Measurements from ENCODE around the gene GNPTG. TPM values are rescaled to one million over a fixed set of nuclear protein-coding genes. Genes with fewer than 3 reads are reported as not detected.

Gene GNPTG
- total RNA-seq, 2 donors from 2014 or later = 57.6 to 61.8 TPM

DNA sequence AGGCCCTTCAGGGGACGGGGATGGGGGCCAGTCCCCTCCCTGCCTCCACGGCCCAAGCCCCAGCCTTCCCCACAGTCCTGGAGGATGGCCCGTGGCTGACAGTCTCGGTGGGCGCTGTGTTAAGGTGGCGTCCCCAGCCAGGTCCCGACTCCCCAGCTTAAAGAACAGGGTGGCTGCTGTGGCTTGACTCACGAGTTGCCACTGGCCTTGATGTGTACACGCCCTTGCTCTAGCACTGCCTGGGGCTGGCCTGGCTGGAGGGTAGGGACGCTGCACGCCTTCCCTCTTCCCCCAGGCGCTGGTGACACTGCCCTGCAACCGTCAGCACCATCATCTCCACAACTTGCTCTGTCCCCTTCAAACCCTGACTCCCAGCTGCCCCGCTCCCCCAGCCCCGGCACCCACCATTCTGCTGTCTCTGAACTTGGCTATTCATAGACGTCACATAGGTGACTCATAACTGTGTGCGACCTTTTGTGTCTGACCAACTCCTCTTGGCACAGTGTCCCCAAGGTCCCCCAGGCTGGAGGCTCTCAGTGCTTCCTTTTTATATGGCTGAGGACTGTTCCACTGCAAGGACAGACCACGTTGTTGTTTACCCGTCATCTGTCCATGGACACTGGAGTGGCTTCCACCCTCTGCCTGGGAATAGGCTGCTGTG, 6.3 kb downstream of the GNPTG start:
- DNase-seq (no peak), ATAC-seq (peak; percentile 23)
- intact Hi-C loops (cut with DNase I, micrococcal nuclease) = no loop called here

- DNase-seq (no peak), ATAC-seq (no peak)
- intact Hi-C loops (cut with DNase I, micrococcal nuclease) = no loop called here
Observed at GRCh38 chr16:1361685-1362360, 10.1 kb downstream of the GNPTG start.

DNA sequence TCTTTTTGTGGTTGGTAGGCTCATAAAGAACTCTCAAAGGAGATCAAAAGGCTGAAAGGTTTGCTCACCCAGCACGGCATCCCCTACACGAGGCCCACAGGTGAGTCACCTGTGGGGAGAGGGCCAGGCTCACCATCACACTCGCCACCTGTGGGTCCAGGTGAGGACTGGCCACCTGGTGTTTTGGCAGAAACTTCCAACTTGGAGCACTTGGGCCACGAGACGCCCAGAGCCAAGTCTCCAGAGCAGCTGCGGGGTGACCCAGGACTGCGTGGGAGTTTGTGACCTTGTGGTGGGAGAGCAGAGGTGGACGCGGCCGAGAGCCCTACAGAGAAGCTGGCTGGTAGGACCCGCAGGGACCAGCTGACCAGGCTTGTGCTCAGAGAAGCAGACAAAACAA, 11.1 kb downstream of the GNPTG start:
- DNase-seq = no peak
- ATAC-seq = no peak
- intact Hi-C loops (cut with DNase I, micrococcal nuclease) = no loop called here

DNA sequence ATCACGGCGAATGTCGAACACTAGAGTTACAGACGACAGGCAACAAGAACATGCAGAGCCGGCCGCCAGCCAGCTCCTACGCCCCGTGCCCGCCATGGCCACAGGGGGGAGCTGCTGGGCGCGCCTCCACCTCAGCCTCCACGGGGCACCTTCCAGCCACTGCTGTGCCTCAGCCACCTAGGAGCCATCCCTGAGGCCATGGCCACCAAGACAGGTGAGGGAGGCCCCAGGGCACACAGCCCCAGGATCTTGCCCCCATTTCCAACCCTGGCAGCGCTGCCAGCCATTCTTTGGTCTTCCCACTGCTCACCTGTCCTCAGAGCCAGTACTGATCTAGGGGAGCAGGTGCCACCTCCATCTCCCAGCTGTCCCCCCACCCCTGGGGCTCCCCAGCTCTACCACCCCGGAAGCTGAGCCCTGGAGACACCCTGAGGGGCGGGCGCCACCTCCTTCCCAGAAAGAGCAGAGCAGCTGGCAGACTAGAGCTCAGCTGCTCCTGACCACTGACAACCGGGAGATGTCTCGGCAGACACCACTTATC, 11.8 kb downstream of the GNPTG start:
- peak; percentile 94 for ATAC-seq
- peak in 1 of 2 donors; percentile 77 for DNase-seq
- intact Hi-C loops (cut with DNase I, micrococcal nuclease) = no loop called here

DNA sequence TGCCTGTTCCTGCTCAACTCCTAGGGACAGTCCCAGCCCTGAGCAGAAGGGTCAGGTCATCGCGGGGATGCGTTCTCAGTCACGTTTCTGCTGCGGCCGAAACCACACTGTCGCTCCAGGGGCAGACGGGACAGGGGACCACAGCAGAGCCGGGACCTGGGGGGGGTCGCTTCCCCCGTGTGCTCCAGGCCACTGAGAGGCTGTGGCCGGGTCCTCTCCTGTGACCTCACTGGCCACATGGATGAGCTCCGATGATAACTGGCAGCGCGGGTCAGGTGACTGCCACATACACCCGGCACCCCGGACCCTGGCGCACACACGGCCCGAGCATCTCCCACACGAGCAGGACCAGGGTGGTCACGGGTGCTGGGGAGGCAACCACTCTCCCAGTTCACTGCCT, 12.8 kb downstream of the GNPTG start:
- DNase-seq (no peak), ATAC-seq (no peak)
- intact Hi-C loops (cut with DNase I, micrococcal nuclease) = no loop called here

GRCh38 chr16:1366060-1366711, 14.5 kb downstream of the GNPTG start:
- intact Hi-C loops (cut with DNase I, micrococcal nuclease) = no loop called here
- DNase-seq = no peak
- ATAC-seq = no peak

DNA sequence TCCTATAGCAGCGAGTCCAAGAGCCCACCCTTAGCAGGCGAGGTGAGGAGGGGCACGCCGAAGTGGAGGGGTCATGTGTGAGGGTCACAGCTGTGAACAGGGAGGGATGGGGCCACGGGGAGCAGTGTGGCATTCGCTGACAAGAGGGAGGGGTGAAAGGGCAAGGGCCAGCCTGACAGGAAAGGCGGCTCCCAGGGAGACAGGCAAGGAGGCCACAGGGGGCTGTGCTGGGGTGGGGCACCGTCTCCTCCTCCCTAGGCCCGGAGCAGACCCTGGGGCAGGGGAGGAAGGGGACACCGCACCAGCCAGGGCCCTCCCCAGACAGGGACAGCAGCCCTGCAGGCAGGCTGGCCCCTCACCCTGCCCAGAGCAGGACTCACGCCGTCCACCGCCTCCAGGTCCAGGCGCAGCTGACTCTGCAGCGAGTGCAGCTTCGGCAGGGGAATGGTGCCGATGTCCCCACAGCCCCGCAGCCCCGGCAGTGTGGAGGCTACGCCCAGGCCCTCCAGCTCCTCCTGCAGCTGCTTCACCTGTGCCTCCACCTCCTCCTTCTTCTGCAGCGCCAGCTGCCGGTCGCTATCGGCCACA, 15.1 kb downstream of the GNPTG start:
- intact Hi-C loops (cut with DNase I, micrococcal nuclease) = no loop called here
- DNase-seq = no peak
- ATAC-seq = no peak

- DNase-seq (no peak), ATAC-seq (no peak)
- intact Hi-C loops (cut with DNase I, micrococcal nuclease) = no loop called here
Observed at GRCh38 chr16:1367486-1368174, 15.9 kb downstream of the GNPTG start.

GRCh38 chr16:1371054-1371978, 19.6 kb downstream of the GNPTG start:
- intact Hi-C loops (cut with DNase I, micrococcal nuclease) = no loop called here
- ATAC-seq = no peak
- DNase-seq = no peak

DNA sequence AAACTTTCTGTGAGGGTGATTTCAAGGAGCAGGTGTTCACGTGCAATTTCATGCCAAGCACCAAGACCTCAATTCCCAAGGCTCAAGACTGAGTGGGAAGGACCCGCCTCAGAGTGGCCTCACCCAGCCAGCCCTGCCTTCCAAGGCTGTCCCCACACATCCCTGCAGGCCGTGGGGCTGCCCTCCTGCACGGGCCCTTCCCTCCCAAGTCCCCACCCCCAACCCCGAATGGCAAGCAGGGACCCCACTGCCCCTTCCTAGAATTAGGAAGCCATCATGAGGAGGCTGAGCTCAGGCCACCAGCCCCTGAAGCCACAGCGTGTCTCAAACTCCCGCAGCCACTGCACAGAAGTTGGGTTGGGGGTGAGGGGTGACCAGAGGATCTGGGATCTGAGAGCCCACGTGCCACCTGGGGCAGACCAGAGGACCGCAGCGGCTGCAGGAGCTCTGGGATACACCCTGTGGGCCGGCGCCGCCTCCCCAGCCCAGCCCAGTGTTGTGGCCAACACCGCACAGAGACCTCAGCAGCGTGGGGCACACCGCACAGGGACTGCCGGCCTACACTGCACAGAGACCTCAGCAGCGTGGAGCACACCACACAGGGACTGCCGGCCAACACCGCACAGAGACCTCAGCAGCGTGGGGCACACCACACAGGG, 20.7 kb downstream of the GNPTG start:
- intact Hi-C loops (cut with DNase I, micrococcal nuclease) = no loop called here
- DNase-seq (no peak), ATAC-seq (no peak)

DNA sequence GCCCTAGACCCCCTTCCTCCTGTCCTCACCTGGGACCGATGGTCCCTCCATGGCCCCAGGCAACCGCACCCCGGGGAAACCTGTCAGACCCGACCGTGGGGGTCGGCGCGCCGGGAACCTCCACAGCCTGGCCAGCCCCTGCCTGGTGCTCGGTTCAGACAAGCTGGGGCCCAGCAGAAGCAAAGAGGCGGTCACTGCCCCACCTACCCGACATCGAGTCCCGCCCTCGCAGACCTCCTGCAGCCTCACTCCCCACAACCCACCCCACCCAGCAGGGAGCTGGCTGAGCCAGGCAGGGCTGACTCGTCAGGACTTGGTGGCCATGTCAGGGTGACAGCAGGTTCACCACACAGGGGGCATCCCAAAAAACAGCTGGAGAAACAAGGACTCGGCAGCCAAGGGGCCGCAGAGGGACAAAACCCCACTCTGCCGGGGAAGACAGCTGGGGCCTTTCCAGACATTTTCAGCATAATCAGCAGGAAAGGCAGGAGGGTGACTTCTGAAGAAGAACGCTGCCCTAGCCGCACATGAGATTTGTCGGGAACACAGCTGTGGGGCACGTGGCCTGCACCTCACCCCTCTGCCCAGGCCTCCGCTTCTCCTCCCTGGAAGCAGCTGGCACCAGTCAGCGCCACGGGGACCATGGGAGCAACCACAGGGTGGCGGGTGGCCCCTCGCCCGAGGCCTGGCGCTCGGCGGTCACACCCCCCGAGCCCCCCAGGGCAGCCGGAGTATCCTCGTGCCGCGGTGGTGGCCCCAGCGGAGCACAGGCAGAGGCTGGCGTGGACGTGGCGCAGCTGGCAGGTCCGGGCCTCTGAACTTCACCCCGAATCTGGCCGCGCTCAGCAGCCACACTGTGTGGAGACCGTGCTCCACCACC, 22.9 kb downstream of the GNPTG start:
- no peak for DNase-seq
- no peak for ATAC-seq
- intact Hi-C loops (cut with DNase I, micrococcal nuclease) = no loop called here

GRCh38 chr16:1375298-1375640, 23.5 kb downstream of the GNPTG start:
- ATAC-seq (no peak), DNase-seq (no peak)
- intact Hi-C loops (cut with DNase I, micrococcal nuclease) = no loop called here

DNA sequence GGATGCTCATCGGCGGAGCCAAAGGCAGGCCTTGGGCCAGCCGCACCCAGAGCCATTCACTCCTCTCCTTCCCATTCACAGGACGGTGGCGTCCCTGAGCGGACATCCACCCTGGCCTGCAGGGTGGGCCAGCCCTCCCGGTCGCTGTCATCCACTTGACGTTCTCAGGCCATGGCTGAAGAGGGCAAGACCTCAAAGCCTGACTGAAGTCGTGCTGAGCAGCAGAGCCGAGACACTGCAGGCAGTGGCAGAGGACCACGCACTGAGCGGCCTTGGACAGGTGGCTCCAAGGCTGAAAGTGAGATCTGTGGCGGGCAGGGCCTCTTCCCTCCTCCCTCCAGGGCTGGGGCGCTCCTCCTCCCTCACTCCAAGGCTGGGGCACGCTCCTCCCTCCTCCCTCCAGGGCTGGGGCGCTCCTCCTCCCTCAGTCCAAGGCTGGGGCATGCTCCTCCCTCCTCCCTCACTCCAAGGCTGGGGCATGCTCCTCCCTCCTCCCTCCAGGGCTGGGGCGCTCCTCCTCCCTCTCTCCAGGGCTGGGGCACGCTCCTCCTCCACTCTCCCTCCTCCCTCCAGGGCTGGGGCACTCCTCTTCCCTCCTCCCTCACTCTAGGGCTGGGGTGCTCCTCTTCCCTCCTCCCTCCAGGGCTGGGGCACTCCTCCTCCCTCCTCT, 24.1 kb downstream of the GNPTG start:
- ATAC-seq (no peak), DNase-seq (no peak)
- intact Hi-C loops (cut with DNase I, micrococcal nuclease) = no loop called here

GRCh38 chr16:1377406-1378010, 25.8 kb downstream of the GNPTG start:
- intact Hi-C loops (cut with DNase I, micrococcal nuclease) = no loop called here
- ATAC-seq (no peak), DNase-seq (no peak)

DNA sequence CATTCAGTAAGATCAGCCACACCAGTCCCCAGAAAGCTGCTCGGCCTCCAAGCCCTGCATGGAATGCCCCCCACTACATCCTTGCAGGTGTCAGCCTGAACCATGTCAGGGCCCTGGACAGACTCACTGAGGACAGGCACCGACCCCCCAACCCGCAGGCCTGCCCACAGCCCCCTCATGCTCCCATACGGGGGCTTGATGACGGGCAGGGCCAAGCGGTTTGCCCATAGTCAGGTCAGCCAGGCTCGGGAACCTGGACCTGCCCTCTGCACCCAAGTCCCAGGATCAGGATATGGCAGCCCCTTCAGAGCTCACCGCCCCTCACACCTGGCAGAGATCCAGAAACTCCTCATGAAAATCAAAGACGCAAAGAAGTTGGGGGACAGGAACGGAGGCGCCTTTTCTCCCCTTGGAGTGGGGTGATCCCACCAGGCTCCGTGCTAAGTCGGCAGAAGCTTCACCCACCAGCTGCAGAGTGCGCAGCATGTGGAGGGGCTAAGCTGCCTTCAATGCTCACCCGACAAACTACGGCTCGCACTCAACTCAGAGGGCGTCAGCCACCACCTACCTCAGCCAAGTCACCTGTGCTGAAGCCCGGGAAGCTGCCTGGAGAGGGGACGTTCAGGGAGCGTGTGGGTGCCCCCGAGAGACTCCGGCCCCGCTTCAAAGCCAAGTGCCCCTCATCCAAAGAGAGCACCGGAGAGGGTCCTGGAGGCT, 26.5 kb downstream of the GNPTG start:
- intact Hi-C loops (cut with DNase I, micrococcal nuclease) = no loop called here
- no peak for DNase-seq
- ATAC-seq = no peak
